GM18517 (cell line): ENCODE data around the gene LARP6.
"Not testable (repeated sequence)": the region's sequence is repeated elsewhere in the genome, so short reads cannot be mapped to it uniquely, and the experiment has no call there.

Experiments used
- ATAC-seq: cut with Tn5 transposase; IDR thresholded peaks from one replicate; pipeline ENCODE4 v1.9.1; 2021; ENCODE audit warnings: mild to moderate bottlenecking, moderate library complexity; ENCODE audit not compliant: unreplicated experiment

The LARP6 gene

GRCh38 chr15:70853973-70854665, at the start of gene LARP6:
Gene LARP6, minus strand, starts transcription at chr15:70854157. Its CDS starts 69 bp downstream, at chr15:70854088.
- no peak for ATAC-seq

GRCh38 chr15:70902107-70902506, 48.1 kb upstream of the LARP6 start:
- ATAC-seq: no peak

- no peak for ATAC-seq
These were observed 39.1 kb upstream of the LARP6 start for GRCh38 chr15:70892912-70893560.

GRCh38 chr15:70892002-70892911, 38.3 kb upstream of the LARP6 start, which contains the start of the genes LRRC49 and THAP10:
Gene LRRC49, plus strand, starts transcription at chr15:70892826. Its CDS starts 69 bp downstream, at chr15:70892895.
Gene THAP10, minus strand, starts transcription at chr15:70892433. Its CDS starts 161 bp downstream, at chr15:70892272.
- peak; percentile 75 for ATAC-seq

- no peak for ATAC-seq
These were observed 28.4 kb upstream of the LARP6 start for GRCh38 chr15:70882361-70882760.

GRCh38 chr15:70880781-70881180, 26.8 kb upstream of the LARP6 start:
- ATAC-seq: no peak

GRCh38 chr15:70879401-70879800, 25.4 kb upstream of the LARP6 start:
- no peak for ATAC-seq

- no peak for ATAC-seq
These were observed 22.7 kb upstream of the LARP6 start for GRCh38 chr15:70876683-70877082.

GRCh38 chr15:70876011-70876410, 22.1 kb upstream of the LARP6 start:
- no peak for ATAC-seq

GRCh38 chr15:70875001-70875782, 21.2 kb upstream of the LARP6 start:
- no peak for ATAC-seq

GRCh38 chr15:70873232-70874054, 19.5 kb upstream of the LARP6 start:
- ATAC-seq: no peak

- not testable (repeated sequence) for ATAC-seq
These were observed 17.5 kb upstream of the LARP6 start for GRCh38 chr15:70871490-70871889.

- no peak for ATAC-seq
These were observed 16.1 kb upstream of the LARP6 start for GRCh38 chr15:70870051-70870450.

- no peak for ATAC-seq
These were observed 15.4 kb upstream of the LARP6 start for GRCh38 chr15:70869346-70869745.

- ATAC-seq: no peak
These were observed 14.0 kb upstream of the LARP6 start for GRCh38 chr15:70867911-70868467.

GRCh38 chr15:70866982-70867641, 13.2 kb upstream of the LARP6 start:
- no peak for ATAC-seq

GRCh38 chr15:70863450-70864218, 9.7 kb upstream of the LARP6 start:
- no peak for ATAC-seq

GRCh38 chr15:70859998-70860397, 6.0 kb upstream of the LARP6 start:
- ATAC-seq: no peak
